Hematopoietic multipotent progenitor cell treated with erythropoietin and hydrocortisone succinate and interleukin-3 and kit ligand, for 6 days (in vitro differentiated cells): ENCODE data around the gene PSME3.
A peak's percentile ranks its signal among the peaks of the same experiment; 100 is the strongest.

Experiments used
- DNase-seq: peaks from one replicate; pipeline ENCODE4 v3.0.0-alpha.2; 2015

PSME3 gene

GRCh38 chr17:42832934-42833766 lies at the start of gene PSME3:
Gene PSME3, plus strand, starts transcription at chr17:42833397. Its CDS starts 235 bp downstream, at chr17:42833632.
- peak; percentile 92 for DNase-seq

DNA sequence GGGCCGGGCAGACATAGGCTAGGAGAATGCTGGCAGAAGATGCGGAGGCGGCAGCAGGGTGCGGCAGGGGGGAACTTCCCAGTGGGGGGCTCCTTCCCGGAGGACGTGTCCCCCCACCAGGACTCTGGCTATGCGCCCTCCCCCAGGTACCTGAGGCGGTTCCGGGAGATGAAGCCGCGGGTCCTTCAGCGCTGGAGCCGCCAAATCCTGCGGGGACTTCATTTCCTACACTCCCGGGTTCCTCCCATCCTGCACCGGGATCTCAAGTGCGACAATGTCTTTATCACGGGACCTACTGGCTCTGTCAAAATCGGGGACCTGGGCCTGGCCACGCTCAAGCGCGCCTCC lies 49.4 kb upstream of the PSME3 start:
- no peak for DNase-seq

GRCh38 chr17:42784409-42784808 lies 48.8 kb upstream of the PSME3 start:
- DNase-seq, result no peak

- no peak for DNase-seq
These were observed 48.2 kb upstream of the PSME3 start for GRCh38 chr17:42784811-42785592.

DNA sequence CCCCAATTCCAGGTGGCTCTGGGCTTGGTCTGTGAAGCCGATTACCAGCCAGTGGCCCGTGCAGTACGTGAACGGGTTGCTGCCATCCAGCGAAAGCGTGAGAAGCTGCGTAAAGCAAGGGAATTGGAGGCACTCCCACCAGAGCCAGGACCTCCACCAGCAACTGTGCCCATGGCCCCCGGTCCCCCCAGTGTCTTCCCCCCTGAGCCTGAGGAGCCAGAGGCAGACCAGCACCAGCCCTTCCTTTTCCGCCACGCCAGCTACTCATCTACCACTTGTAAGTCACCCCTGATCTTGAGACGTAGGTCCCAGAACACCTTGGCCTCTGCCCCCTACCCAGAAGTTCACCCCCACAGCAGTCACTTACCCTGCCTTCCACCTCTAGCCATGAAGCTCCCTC lies 45.9 kb upstream of the PSME3 start:
- no peak for DNase-seq

GRCh38 chr17:42791948-42792347 lies 41.2 kb upstream of the PSME3 start:
- no peak for DNase-seq

DNA sequence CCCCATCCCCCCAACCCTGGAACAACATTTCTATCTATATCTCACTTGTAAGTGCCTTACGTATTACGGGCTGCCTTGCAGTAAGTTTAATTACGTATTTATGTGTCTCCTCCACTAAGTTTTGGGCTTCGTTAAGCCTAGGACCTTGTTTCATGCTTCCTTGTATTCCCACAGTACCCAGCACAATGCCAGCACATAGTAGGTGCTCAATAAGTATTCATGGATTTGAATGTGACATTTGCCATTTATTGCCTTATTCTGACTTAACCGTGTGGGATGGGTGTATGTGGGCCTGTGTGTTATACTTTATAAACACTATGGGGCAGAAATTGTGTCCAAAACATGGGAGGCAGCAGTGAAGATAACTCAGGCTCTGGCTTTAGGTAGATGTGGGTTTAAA lies 40.7 kb upstream of the PSME3 start:
- no peak for DNase-seq

- DNase-seq, result no peak
These were observed 38.1 kb upstream of the PSME3 start for GRCh38 chr17:42795061-42795460.

- DNase-seq, result no peak
These were observed 37.7 kb upstream of the PSME3 start for GRCh38 chr17:42795465-42795864.

- DNase-seq, result no peak
These were observed 37.0 kb upstream of the PSME3 start for GRCh38 chr17:42796066-42796758.

GRCh38 chr17:42797067-42798007 lies 35.9 kb upstream of the PSME3 start:
- DNase-seq, result no peak

DNA sequence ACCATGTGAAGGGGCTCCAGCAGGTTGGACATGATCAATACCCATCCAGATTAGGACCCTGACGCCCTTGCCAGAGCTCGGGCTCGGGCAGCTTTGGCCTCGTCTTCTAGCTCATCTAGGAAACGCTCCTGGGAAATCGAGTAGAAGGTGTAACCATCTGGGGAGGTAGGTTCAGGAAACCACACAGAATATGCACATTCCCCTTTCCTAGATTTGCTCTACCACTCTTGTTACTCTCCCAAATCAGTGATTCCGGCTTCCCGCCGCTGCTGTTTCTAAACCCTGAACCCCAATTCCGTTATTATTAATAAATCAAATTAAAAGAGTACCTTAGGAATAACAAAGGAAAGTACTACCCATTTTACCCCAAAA lies 35.2 kb upstream of the PSME3 start:
- no peak for DNase-seq

DNA sequence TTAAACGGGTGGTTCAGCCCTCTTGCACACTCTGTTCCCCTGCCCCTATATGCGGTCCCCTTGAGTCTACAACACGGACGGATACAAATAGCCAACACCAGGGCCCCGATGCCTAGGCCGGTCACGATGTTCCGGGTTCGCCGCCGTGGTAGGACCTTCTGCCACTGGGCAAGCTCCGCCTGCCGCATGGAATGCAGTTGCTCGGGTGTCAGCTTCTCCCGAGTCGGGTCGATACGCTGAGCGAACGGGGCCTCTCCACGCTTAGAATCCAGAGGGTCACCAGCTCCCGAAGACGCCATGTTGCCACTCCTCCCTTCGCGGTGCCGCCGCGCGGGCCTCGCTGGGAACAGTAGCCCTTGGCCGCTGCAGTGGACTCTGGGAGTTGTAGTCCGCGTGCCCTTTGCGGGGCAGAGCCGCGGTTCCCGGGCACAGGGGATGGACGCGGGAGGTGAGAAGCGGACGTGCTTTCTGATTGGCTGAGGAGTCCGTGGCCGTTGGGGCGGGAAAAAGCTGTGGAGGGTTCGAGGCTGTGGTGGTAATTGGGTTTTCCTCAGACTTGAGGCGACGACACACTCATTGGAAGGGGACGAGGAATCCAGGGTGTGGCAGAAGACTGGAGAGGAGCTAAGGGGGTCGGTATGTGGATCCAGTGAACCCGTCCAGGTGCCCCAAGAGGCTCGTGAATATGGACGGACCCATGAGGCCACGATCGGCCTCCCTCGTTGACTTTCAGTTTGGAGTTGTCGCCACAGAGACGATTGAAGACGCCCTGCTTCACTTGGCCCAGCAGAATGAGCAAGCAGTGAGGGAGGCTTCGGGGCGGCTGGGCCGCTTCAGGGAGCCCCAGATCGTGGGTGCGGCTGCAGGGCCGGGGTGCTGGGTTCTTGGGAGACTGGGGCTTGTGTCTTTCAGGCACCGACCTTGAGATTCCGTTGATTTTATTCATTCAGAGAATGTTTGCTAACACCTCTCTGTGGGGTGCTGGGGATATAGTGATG lies 34.5 kb upstream of the PSME3 start, which contains the start of the genes CNTD1 and COA3:
TSS of gene CNTD1 (plus strand) at position 479 of the 998 bp plus-strand sequence. CDS start at position 686, 207 bp downstream.
TSS of gene COA3 (minus strand) at position 322 of the 998 bp plus-strand sequence. CDS start at position 299, 23 bp downstream.
- peak; percentile 91 for DNase-seq

- DNase-seq, result no peak
These were observed 29.9 kb upstream of the PSME3 start for GRCh38 chr17:42803074-42803883.

DNA sequence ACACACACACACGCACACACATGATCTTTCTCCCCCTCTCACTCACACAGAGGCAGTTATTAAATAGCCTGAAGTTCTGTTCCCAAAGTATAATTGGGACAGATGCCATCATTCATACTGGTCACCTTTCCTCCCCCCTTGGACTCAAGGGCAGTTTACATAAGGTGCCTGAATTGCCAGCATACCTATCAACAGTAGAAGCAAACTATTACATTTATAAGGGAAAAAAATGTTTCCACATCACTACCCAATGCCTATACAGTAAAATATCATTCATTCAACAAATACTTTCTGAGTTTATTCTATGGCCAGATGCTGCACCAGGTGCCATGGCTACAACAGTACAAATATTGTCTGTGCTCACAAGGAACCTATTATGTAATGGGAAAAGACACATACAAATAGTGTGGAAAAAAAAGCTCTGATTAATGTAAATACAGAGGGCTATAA lies 28.3 kb upstream of the PSME3 start:
- DNase-seq, result no peak

DNA sequence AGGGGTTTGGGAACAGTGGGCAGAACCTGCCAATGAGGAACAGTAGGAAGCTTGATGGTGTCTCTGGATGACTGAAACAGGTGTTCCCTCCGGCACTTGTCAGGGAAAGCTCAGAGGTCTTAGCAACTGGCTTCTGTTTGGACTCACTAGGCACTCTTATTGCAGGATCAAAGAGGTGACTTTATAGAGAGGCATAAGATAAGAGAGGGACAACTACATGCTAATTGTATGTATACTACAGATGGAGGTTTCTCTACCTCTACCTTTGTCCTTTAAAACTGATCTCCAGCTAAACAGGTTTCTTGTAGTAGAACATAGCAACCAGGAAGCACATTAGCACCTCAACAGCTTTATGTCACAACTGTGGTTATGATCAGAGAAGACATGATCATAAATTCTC lies 26.9 kb upstream of the PSME3 start:
- DNase-seq, result no peak

DNA sequence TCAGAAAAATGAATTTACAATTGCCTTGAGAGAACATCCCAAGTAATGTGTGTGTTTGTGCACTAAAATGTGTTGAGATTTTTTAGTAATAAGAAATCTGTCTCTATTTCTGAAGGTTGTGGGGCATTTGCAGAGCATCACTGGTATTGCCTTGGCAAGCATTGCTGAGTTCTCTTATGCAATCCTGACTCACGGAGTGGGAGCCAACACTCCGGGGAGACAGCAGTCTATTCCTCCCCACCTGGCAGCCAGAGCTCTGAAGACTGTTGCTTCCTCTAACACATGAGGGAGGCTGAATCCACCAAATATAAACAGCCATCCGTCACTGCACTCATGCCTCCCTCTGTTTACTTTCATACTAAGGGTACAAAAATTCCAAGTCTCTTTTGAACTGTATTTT lies 23.9 kb upstream of the PSME3 start:
- DNase-seq, result no peak

DNA sequence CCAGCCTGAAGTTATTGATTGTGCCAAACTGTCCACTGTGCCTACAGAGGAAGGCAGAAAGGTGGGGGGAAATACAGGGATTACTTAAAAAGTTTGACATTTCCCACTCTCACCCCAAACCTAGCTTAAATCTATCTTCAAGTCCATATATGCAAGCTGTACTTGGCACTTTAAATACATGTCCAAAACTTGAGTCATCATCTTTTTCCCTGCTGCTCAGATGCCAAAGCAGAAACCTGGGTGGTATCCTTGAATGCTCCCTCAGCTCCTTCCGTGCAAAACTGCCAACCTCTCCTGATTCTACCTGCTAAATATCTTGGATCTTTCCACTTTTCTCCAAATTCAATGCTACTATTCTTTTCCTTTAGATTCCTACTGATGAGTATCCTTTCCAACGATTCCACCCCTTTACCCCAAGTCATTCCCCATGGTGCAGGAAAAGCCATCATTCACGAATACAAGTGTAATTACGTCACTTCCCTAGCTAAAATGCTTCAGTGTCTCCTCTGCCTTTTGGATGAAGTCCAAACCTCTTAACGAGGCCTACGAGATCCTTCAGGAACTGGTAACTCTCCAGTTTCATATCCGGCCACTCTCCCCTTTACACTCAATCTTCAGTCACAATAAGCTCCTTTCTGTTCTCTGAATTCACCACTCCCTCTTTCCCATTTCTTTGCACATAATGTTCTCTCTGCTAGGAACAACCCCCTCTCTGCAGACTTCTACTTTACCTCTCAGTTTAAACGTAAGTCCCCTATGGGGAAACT lies 18.4 kb upstream of the PSME3 start:
- DNase-seq, result no peak

GRCh38 chr17:42817866-42818265 lies 15.3 kb upstream of the PSME3 start:
- no peak for DNase-seq
